Type B pancreatic cell (in vitro differentiated cells): Measurements from ENCODE around the gene CNTF. TPM values are rescaled to one million over a fixed set of nuclear protein-coding genes. Genes with fewer than 3 reads are reported as not detected.

ENCODE experiments used
- DNase-seq: peaks from one replicate; pipeline ENCODE4 v3.0.0; 2021; ENCODE audit warnings: mixed read lengths; ENCODE audit not compliant: unreplicated experiment; ENCODE audit errors: extremely low spot score
- H3K27ac Mint-ChIP-seq: 2 replicates; pipeline ENCODE4 v1.8.0; 2021; ENCODE audit warnings: mild to moderate bottlenecking, mixed read lengths
- H3K27me3 Mint-ChIP-seq: 2 replicates; pipeline ENCODE4 v1.8.0; 2021; ENCODE audit warnings: mixed read lengths
- H3K36me3 Mint-ChIP-seq: 2 replicates; pipeline ENCODE4 v1.8.0; 2021; ENCODE audit warnings: mixed read lengths
- H3K4me1 Mint-ChIP-seq: one replicate; pipeline ENCODE4 v1.8.0; 2021; ENCODE audit warnings: mixed read lengths; ENCODE audit not compliant: unreplicated experiment
- H3K4me3 Mint-ChIP-seq: 2 replicates; pipeline ENCODE4 v1.8.0; 2021; ENCODE audit warnings: mild to moderate bottlenecking, mixed read lengths
- H3K9me3 Mint-ChIP-seq: 2 replicates; pipeline ENCODE4 v1.8.0; 2021; ENCODE audit warnings: mixed read lengths
- CTCF ChIP-seq: fragments of 200-600 bp; sonication (generic); conservative IDR thresholded peaks from 2 replicates; pipeline ENCODE4 v1.5.0; 2021; ENCODE audit warnings: antibody characterized with exemption, mild to moderate bottlenecking
- total RNA-seq: library from RNA; stranded (reverse); gene quantifications from 2 replicates; pipeline ENCODE4 v1.2.1, GENCODE V29; 2021; ENCODE audit warnings: low replicate concordance

Gene CNTF
- total RNA-seq, 1 donor from 2014 or later: 2.0 TPM

GRCh38 chr11:58596621-58597020 is 25.8 kb upstream of the CNTF start:
- TF ChIP-seq CTCF: no peak
- H3K4me3 Mint-ChIP-seq: no peak overlapping the region
- H3K4me1 Mint-ChIP-seq: peaks cover 26% of the 10 kb centered on the region
- H3K27ac Mint-ChIP-seq: no peak overlapping the region
- H3K36me3 Mint-ChIP-seq: peaks cover 13% of the 10 kb centered on the region
- H3K27me3 Mint-ChIP-seq: no peaks in the 10 kb centered on the region
- no peak for DNase-seq
- H3K9me3 Mint-ChIP-seq: no peaks in the 10 kb centered on the region

- Mint-ChIP-seq H3K9me3 (no peaks in the 10 kb centered on the region), H3K27me3 (no peaks in the 10 kb centered on the region), H3K4me1 (peaks cover 22% of the 10 kb centered on the region), H3K36me3 (peaks cover 11% of the 10 kb centered on the region), H3K27ac (no peak overlapping the region), H3K4me3 (no peak overlapping the region)
- DNase-seq: no peak
- TF ChIP-seq CTCF: no peak
These were observed 24.9 kb upstream of the CNTF start for GRCh38 chr11:58597486-58598144.

GRCh38 chr11:58600510-58600909 is 22.0 kb upstream of the CNTF start:
- Mint-ChIP-seq H3K4me1 (peaks cover 10% of the 10 kb centered on the region), H3K36me3 (peaks cover 11% of the 10 kb centered on the region), H3K9me3 (no peaks in the 10 kb centered on the region), H3K27ac (no peak overlapping the region), H3K27me3 (no peaks in the 10 kb centered on the region), H3K4me3 (no peak overlapping the region)
- no peak for DNase-seq
- no peak for TF ChIP-seq CTCF

- no peak for DNase-seq
- no peak overlapping the region for H3K27ac Mint-ChIP-seq
- H3K9me3 Mint-ChIP-seq: no peaks in the 10 kb centered on the region
- no peaks in the 10 kb centered on the region for H3K27me3 Mint-ChIP-seq
- H3K36me3 Mint-ChIP-seq: peaks cover 26% of the 10 kb centered on the region
- no peak for TF ChIP-seq CTCF
- no peak overlapping the region for H3K4me3 Mint-ChIP-seq
- peaks cover 5% of the 10 kb centered on the region for H3K4me1 Mint-ChIP-seq
These were observed 15.3 kb upstream of the CNTF start for GRCh38 chr11:58606930-58607714.

- no peak for DNase-seq
- no peak overlapping the region for H3K4me3 Mint-ChIP-seq
- H3K27me3 Mint-ChIP-seq: no peaks in the 10 kb centered on the region
- peaks cover 30% of the 10 kb centered on the region for H3K36me3 Mint-ChIP-seq
- no peaks in the 10 kb centered on the region for H3K9me3 Mint-ChIP-seq
- peaks cover 5% of the 10 kb centered on the region for H3K4me1 Mint-ChIP-seq
- no peak overlapping the region for H3K27ac Mint-ChIP-seq
- no peak for TF ChIP-seq CTCF
These were observed 14.1 kb upstream of the CNTF start for GRCh38 chr11:58608331-58608730.
